Endothelial cell of umbilical vein (primary cell): Measurements from ENCODE around the gene FNIP1. TPM values are rescaled to one million over a fixed set of nuclear protein-coding genes. Genes with fewer than 3 reads are reported as not detected.

Experiments
- BruUV-seq: library from RNA; stranded (reverse); fragments of 400-500 nt; replicated peaks from 2 replicates; lab custom pipeline; 2021; lab: Mats Ljungman, UMichigan
- CTCF ChIA-PET: fragments of 300-600, 350-600 bp; sonication (Branson Sonifier 250); formaldehyde crosslinking; loops from one replicate; lab custom pipeline; 2021; ENCODE audit warnings: antibody characterized with exemption, inconsistent platforms; lab: Charles Lee
- POLR2A ChIA-PET: fragments of 300-600, 350-600 bp; sonication (Branson Sonifier 250); formaldehyde crosslinking; loops from one replicate; lab custom pipeline; 2021; ENCODE audit warnings: antibody characterized with exemption, inconsistent platforms; lab: Charles Lee
- DNase-seq: peaks from one replicate; pipeline ENCODE4 v3.0.0-alpha.2; 2011; ENCODE audit warnings: low read depth, low spot score
- FAIRE-seq: peaks from 2 replicates; lab custom pipeline; 2011; peaks lifted over from hg19 to GRCh38; lab: Jason Lieb, UNC
- H2AFZ ChIP-seq: 2 replicates; pipeline ENCODE4 v1.6.0; 2012; ENCODE audit warnings: low read depth, low read length, control low read depth, inconsistent platforms
- H3K27ac ChIP-seq: 2 replicates; pipeline ENCODE4 v1.5.1; 2011; ENCODE audit warnings: low read depth, mild to moderate bottlenecking, control low read depth, low read length, moderate library complexity; ENCODE audit not compliant: insufficient read depth
- H3K27me3 ChIP-seq, 2 experiments: 2 replicates each; pipeline versions ENCODE4 v1.6.0 to v1.6.1; 2011; ENCODE audit warnings: low read length in 2 of 2, mixed read lengths in 1 of 2; ENCODE audit not compliant: control insufficient read depth in 2 of 2, insufficient read depth in 2 of 2
- H3K36me3 ChIP-seq, 2 experiments: 2 replicates in 1 of 2; 3 replicates in 1 of 2; pipeline ENCODE4 v1.5.1; 2011; ENCODE audit warnings: low read length in 2 of 2, mild to moderate bottlenecking in 1 of 2, moderate library complexity in 1 of 2; ENCODE audit not compliant: control insufficient read depth in 2 of 2, insufficient read depth in 2 of 2; ENCODE audit errors: extremely low read depth in 1 of 2
- H3K4me1 ChIP-seq: 3 replicates; pipeline ENCODE4 v1.5.1; 2011; ENCODE audit warnings: mild to moderate bottlenecking, low read length; ENCODE audit not compliant: control insufficient read depth, insufficient read depth; ENCODE audit errors: extremely low read depth
- H3K4me2 ChIP-seq: 2 replicates; pipeline ENCODE4 v1.6.1; 2011; ENCODE audit warnings: low read length, control low read depth, mixed read lengths; ENCODE audit not compliant: insufficient read depth
- H3K4me3 ChIP-seq, 3 experiments: fragments of 200-600 bp in 1 of 3; sonication (generic), shearing (Covaris generic) in 1 of 3; replicated peaks in 1 of 3; 2 replicates each; pipeline ENCODE4 v1.5.1; 2011 to 2016; ENCODE audit warnings: control low read depth in 3 of 3, low read length in 3 of 3, mild to moderate bottlenecking in 2 of 3, inconsistent platforms in 1 of 3, low read depth in 1 of 3, moderate library complexity in 1 of 3; ENCODE audit not compliant: insufficient read depth in 1 of 3
- H3K79me2 ChIP-seq: 2 replicates; pipeline ENCODE4 v1.6.0; 2012; ENCODE audit warnings: low read length, inconsistent platforms; ENCODE audit not compliant: control insufficient read depth, insufficient read depth
- H3K9ac ChIP-seq: replicated peaks from 2 replicates; pipeline ENCODE3; 2011; ENCODE audit warnings: low read length, control low read depth; ENCODE audit not compliant: insufficient read depth; ENCODE audit errors: extremely low read depth
- H3K9me1 ChIP-seq: replicated peaks from 3 replicates; pipeline ENCODE4 v1.6.0; 2011; ENCODE audit warnings: mild to moderate bottlenecking, low read length; ENCODE audit not compliant: control insufficient read depth, insufficient read depth; ENCODE audit errors: extremely low read depth
- H3K9me3 ChIP-seq: replicated peaks from 2 replicates; pipeline ENCODE4 v1.5.1; 2012; ENCODE audit warnings: low read length, inconsistent platforms; ENCODE audit not compliant: control insufficient read depth, insufficient read depth
- H4K20me1 ChIP-seq: replicated peaks from 2 replicates; pipeline ENCODE3; 2011; ENCODE audit warnings: mild to moderate bottlenecking, low read length; ENCODE audit not compliant: control insufficient read depth, insufficient read depth; ENCODE audit errors: extremely low read depth
- EZH2 ChIP-seq: IDR thresholded peaks from 2 replicates; pipeline ENCODE4 v1.6.1; 2012; ENCODE audit warnings: borderline replicate concordance, low read depth, mild to moderate bottlenecking, moderate library complexity, low read length, inconsistent platforms; ENCODE audit not compliant: severe bottlenecking
- FOS ChIP-seq: IDR thresholded peaks from 2 replicates; pipeline ENCODE4 v1.6.1; 2011; ENCODE audit warnings: mild to moderate bottlenecking, low read length, moderate library complexity, borderline replicate concordance; ENCODE audit not compliant: insufficient read depth
- GATA2 ChIP-seq: IDR thresholded peaks from 2 replicates; pipeline ENCODE4 v1.7.0; 2011; ENCODE audit warnings: low read depth, mild to moderate bottlenecking, moderate library complexity, mixed read lengths, low read length; ENCODE audit not compliant: insufficient read length, insufficient read depth
- JUN ChIP-seq: IDR thresholded peaks from 2 replicates; pipeline ENCODE4 v1.6.1; 2011; ENCODE audit warnings: borderline replicate concordance, low read depth; ENCODE audit not compliant: insufficient read length, insufficient read depth
- MYC ChIP-seq: IDR thresholded peaks from one replicate; pipeline ENCODE4 v1.6.1; 2011; ENCODE audit warnings: mild to moderate bottlenecking, low read depth, low read length
- POLR2A ChIP-seq: IDR thresholded peaks from 2 replicates; pipeline ENCODE4 v1.6.1; 2012; ENCODE audit warnings: low read depth, mild to moderate bottlenecking, control low read depth, low read length
- POLR2AphosphoS5 ChIP-seq: IDR thresholded peaks from 2 replicates; pipeline ENCODE4 v1.6.1; 2012; ENCODE audit warnings: low read depth, mild to moderate bottlenecking, control low read depth, low read length, moderate library complexity; ENCODE audit not compliant: insufficient read depth
- dilution Hi-C: fragments of 300-500 bp; cut with MboI; formaldehyde crosslinking; loops from one replicate; pipeline ENCODE4 v1.15.0; 2019; ENCODE audit warnings: low sequenced_read_pairs; ENCODE audit not compliant: extremely low pct_ligation_motif_present
- intact Hi-C: fragments of 100-400 bp; cut with micrococcal nuclease; formaldehyde crosslinking; loops from one replicate; pipeline ENCODE4 v1.10.0; 2022
- polyA plus RNA-seq, 4 experiments: library from polyadenylated mRNA; depleted of rRNA in 3 of 4; stranded (reverse) in 3 of 4; unstranded in 1 of 4; fragments of >200 nt; gene quantifications; 2 replicates each; pipeline versions ENCODE4 v1.2.1 to v1.2.3, GENCODE V29; 2011 to 2012; ENCODE audit warnings: missing spikeins in 1 of 4
- total RNA-seq: library from RNA; stranded (reverse); gene quantifications from 2 replicates; pipeline ENCODE4 v1.2.3, GENCODE V29; 2021
- TF ChIP-seq, protein P1 (sequence below): IDR thresholded peaks from 2 replicates; pipeline ENCODE4 v1.6.1; 2011; ENCODE audit not compliant: insufficient read depth, insufficient read length
- TF ChIP-seq, protein P2 (sequence below), 2 donors: IDR thresholded peaks; 1 replicate in 1 of 2; 2 replicates in 1 of 2; pipeline ENCODE4 v1.5.1; 2011; ENCODE audit warnings: low read length in 2 of 2, mild to moderate bottlenecking in 2 of 2, moderate library complexity in 2 of 2, control low read depth in 1 of 2, inconsistent platforms in 1 of 2, low read depth in 1 of 2; ENCODE audit not compliant: insufficient read depth in 1 of 2; ENCODE audit errors: extremely low read depth in 1 of 2

Gene FNIP1
- total and polyA plus RNA-seq, 2 donors (not counting 3 experiments of a cell fraction or from before 2014, with no cell fraction given), result 5.9 to 27.3 TPM

DNA sequence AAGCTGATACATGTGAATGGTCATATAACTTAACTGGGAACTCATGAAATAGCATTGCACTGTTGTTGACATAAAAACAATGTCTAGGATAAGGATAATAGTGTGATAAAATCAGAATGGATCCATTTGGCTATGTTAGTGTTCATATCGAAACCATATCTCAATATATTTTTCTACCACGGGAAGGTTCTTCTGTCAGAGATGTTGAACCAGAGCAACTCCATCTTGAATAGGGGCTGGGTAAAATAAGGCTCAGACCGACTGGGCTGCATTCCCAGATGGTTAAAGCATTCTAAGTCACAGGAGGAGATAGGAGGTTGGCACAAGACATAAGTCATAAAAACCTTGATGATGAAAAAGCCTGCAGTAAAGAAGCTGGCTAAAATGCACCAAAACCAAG, 56.3 kb downstream of the FNIP1 start:
- no peak for DNase-seq
- peaks cover 8 to 9% of the 10 kb centered on the region in 2 experiments for H3K36me3 ChIP-seq
- intact Hi-C loops, result no loop called here
- ChIA-PET CTCF (interaction anchor here (1.0 kb wide), 1 partner anchor 44 kb away, joined by 3 read pairs; no protein-coding TSS in a partner anchor), POLR2A (no interaction called here)
- no peak overlapping the region for H3K4me3 ChIP-seq
- H3K9me1 ChIP-seq, result no peaks in the 10 kb centered on the region
- no peaks in the 10 kb centered on the region for H4K20me1 ChIP-seq
- no peaks in the 10 kb centered on the region for H3K4me1 ChIP-seq
- peaks cover 23% of the 10 kb centered on the region for H3K79me2 ChIP-seq
- no TSS peak for BruUV-seq
- FAIRE-seq, result no peak
- no peak overlapping the region for H2AFZ ChIP-seq
- TF ChIP-seq EZH2 (no peak), MYC (no peak), POLR2AphosphoS5 (no peak), FOS (no peak), POLR2A (no peak), JUN (no peak), GATA2 (no peak)
- TF ChIP-seq, protein P1, sequence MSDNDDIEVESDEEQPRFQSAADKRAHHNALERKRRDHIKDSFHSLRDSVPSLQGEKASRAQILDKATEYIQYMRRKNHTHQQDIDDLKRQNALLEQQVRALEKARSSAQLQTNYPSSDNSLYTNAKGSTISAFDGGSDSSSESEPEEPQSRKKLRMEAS, result no peak
- TF ChIP-seq, protein P2, sequence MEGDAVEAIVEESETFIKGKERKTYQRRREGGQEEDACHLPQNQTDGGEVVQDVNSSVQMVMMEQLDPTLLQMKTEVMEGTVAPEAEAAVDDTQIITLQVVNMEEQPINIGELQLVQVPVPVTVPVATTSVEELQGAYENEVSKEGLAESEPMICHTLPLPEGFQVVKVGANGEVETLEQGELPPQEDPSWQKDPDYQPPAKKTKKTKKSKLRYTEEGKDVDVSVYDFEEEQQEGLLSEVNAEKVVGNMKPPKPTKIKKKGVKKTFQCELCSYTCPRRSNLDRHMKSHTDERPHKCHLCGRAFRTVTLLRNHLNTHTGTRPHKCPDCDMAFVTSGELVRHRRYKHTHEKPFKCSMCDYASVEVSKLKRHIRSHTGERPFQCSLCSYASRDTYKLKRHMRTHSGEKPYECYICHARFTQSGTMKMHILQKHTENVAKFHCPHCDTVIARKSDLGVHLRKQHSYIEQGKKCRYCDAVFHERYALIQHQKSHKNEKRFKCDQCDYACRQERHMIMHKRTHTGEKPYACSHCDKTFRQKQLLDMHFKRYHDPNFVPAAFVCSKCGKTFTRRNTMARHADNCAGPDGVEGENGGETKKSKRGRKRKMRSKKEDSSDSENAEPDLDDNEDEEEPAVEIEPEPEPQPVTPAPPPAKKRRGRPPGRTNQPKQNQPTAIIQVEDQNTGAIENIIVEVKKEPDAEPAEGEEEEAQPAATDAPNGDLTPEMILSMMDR (IDR thresholded peaks at IDR 0.05; ENCODE audit: extremely low read depth in 1 of 2, insufficient read depth in 1 of 2, low read depth in 1 of 2, low read length in 2 of 2), result no peak
- H3K27me3 ChIP-seq, result no peaks in the 10 kb centered on the region
- H3K9ac ChIP-seq, result no peak overlapping the region
- dilution Hi-C loops, result no loop called here
- no peaks in the 10 kb centered on the region for H3K9me3 ChIP-seq
- H3K27ac ChIP-seq, result no peak overlapping the region
- no peak overlapping the region for H3K4me2 ChIP-seq
